K562 (cell line): Measurements from ENCODE around the gene ATP5PD. TPM values are rescaled to one million over a fixed set of nuclear protein-coding genes. Genes with fewer than 3 reads are reported as not detected.

ENCODE experiments used
- CHD2 ChIP-seq: IDR thresholded peaks from 2 replicates; pipeline ENCODE4 v1.6.1; 2011; ENCODE audit warnings: low read depth, low read length
- COPS2 ChIP-seq: fragments of 450-650 bp; conservative IDR thresholded peaks from 2 replicates; pipeline ENCODE4 v1.6.1; 2016; ENCODE audit warnings: mild to moderate bottlenecking, moderate library complexity
- DACH1 ChIP-seq: fragments of 450-650 bp; IDR thresholded peaks from 2 replicates; pipeline ENCODE4 v1.6.1; 2018; ENCODE audit not compliant: partially characterized antibody
- E2F4 ChIP-seq: sonication (generic); formaldehyde crosslinking; IDR thresholded peaks from 2 replicates; pipeline ENCODE4 v1.8.0; 2022; ENCODE audit warnings: mild to moderate bottlenecking, low read depth, missing genetic modification reagents
- FOXA3 ChIP-seq, 2 experiments: fragments of 450-650 bp in 1 of 2; sonication (generic) in 1 of 2; formaldehyde crosslinking; IDR thresholded peaks in 1 of 2; conservative IDR thresholded peaks in 1 of 2; 2 replicates each; pipeline versions ENCODE4 v1.4.0 to v1.8.0; 2020 to 2022; ENCODE audit warnings: mild to moderate bottlenecking in 2 of 2, missing genetic modification reagents in 1 of 2
- HBP1 ChIP-seq: fragments of 450-650 bp; formaldehyde crosslinking; IDR thresholded peaks from 2 replicates; pipeline ENCODE4 v1.4.0; 2022; ENCODE audit warnings: missing genetic modification characterization
- HMG20B ChIP-seq: fragments of 250-450 bp; sonication (Bioruptor Pico); IDR thresholded peaks from 2 replicates; pipeline ENCODE4 v1.5.0; 2021; ENCODE audit warnings: mild to moderate bottlenecking
- HNRNPL ChIP-seq: fragments of 200-400 bp; formaldehyde crosslinking; IDR thresholded peaks from 2 replicates; pipeline ENCODE4 v1.6.1; 2017; ENCODE audit warnings: low read depth, mild to moderate bottlenecking, low read length
- MTA1 ChIP-seq: fragments of 450-650 bp; IDR thresholded peaks from 2 replicates; pipeline ENCODE4 v1.6.1; 2017; ENCODE audit warnings: borderline replicate concordance
- NR2C2 ChIP-seq, 2 experiments: fragments of 200-800 bp in 1 of 2; sonication (Bioruptor generic) in 1 of 2; sonication (generic) in 1 of 2; formaldehyde crosslinking in 1 of 2; IDR thresholded peaks; 2 replicates each; pipeline versions ENCODE4 v1.6.1 to v1.8.0; 2016 to 2022; ENCODE audit warnings: mild to moderate bottlenecking in 1 of 2, missing compliant biosample characterization in 1 of 2, missing genetic modification characterization in 1 of 2, missing genetic modification reagents in 1 of 2
- PCBP1 ChIP-seq: fragments of 200-400 bp; formaldehyde crosslinking; IDR thresholded peaks from 2 replicates; pipeline ENCODE4 v1.6.1; 2018; ENCODE audit warnings: mild to moderate bottlenecking, low read depth, low read length; ENCODE audit not compliant: poor library complexity, severe bottlenecking
- PYGO2 ChIP-seq: fragments of 450-650 bp; IDR thresholded peaks from 2 replicates; pipeline ENCODE4 v1.6.1; 2016; ENCODE audit warnings: mild to moderate bottlenecking, missing genetic modification characterization, moderate library complexity, missing compliant biosample characterization
- RB1 ChIP-seq: fragments of 450-650 bp; IDR thresholded peaks from 2 replicates; pipeline ENCODE4 v1.6.1; 2017; ENCODE audit warnings: low read depth, mild to moderate bottlenecking
- SIRT6 ChIP-seq: IDR thresholded peaks from one replicate; pipeline ENCODE4 v1.6.1; 2012; ENCODE audit warnings: low read depth, mild to moderate bottlenecking, control low read depth, inconsistent platforms, low read length, moderate library complexity
- TBL1XR1 ChIP-seq, 2 experiments: IDR thresholded peaks; 2 replicates each; pipeline ENCODE4 v1.6.1; 2012; ENCODE audit warnings: improper control_type of control experiment in 2 of 2, low read length in 2 of 2, mild to moderate bottlenecking in 1 of 2
- ZNF217 ChIP-seq: sonication (generic); formaldehyde crosslinking; IDR thresholded peaks from 2 replicates; pipeline ENCODE4 v1.8.0; 2022; ENCODE audit warnings: mild to moderate bottlenecking, missing genetic modification reagents
- ZNF316 ChIP-seq: fragments of 450-650 bp; IDR thresholded peaks from 2 replicates; pipeline ENCODE4 v1.6.1; 2016
- ZNF407 ChIP-seq: fragments of 450-650 bp; IDR thresholded peaks from 2 replicates; pipeline ENCODE4 v1.6.1; 2016; ENCODE audit warnings: low read depth
- ZNF584 ChIP-seq: fragments of 200-800 bp; sonication (Bioruptor generic); IDR thresholded peaks from 2 replicates; pipeline ENCODE4 v1.6.1; 2016; ENCODE audit warnings: low read depth, mild to moderate bottlenecking, missing genetic modification characterization, missing compliant biosample characterization
- ZNF589 ChIP-seq: fragments of 200-800 bp; sonication (Bioruptor generic); IDR thresholded peaks from 2 replicates; pipeline ENCODE4 v1.6.1; 2016; ENCODE audit warnings: low read depth, missing genetic modification characterization, missing compliant biosample characterization
- polyA plus RNA-seq, 8 experiments: library from polyadenylated mRNA; depleted of rRNA in 4 of 8; stranded (reverse) in 5 of 8; unstranded in 3 of 8; fragments of >200 nt; fragmentation: Nextera tagmentation in 2 of 8; fragmentation: Illumina TruSeq in 1 of 8; extraction: Ambion mirVana in 2 of 8; extraction: Trizol in 1 of 8; gene quantifications; 2 replicates each; pipeline versions ENCODE4 v1.2.1 to v1.2.3, GENCODE V29; 2011 to 2014; ENCODE audit warnings: inconsistent platforms in 1 of 8, missing spikeins in 1 of 8
- total RNA-seq, 7 experiments: library from RNA; depleted of rRNA in 6 of 7; stranded (reverse); fragments of >200 nt in 6 of 7; fragmentation: Illumina TruSeq in 2 of 7; extraction: Trizol in 2 of 7; gene quantifications; 2 replicates each; pipeline versions ENCODE4 v1.2.1 to v1.2.3, GENCODE V29; 2011 to 2021; ENCODE audit warnings: low replicate concordance in 1 of 7

ATP5PD gene
- total and polyA plus RNA-seq, 9 of the 15 experiments (the other 6 are each of a cell fraction or from before 2014, with no cell fraction given), result 271 to 828 (median 432) TPM

- TF ChIP-seq ZNF407 (no peak), CHD2 (no peak), RB1 (no peak), COPS2 (no peak), FOXA3 (CRISPR knock-in tag; conservative IDR thresholded peaks at IDR 0.05 in 1 of 2, IDR thresholded peaks at IDR 0.05 in 1 of 2) (no peak), ZNF589 (CRISPR knock-in tag) (no peak), ZNF217 (no peak), NR2C2 (CRISPR knock-in tag; IDR thresholded peaks at IDR 0.05) (no peak), NR2C2 (tag; IDR thresholded peaks at IDR 0.05) (peak; percentile 61; the same call in 1 of the 2 replicates), HMG20B (CRISPR knock-in tag) (no peak), TBL1XR1 (IDR thresholded peaks at IDR 0.05; ENCODE audit: low read length in 2 of 2) (no peak), HNRNPL (no peak), ZNF316 (no peak), SIRT6 (no peak), HBP1 (no peak), PYGO2 (tag) (no peak), DACH1 (no peak), MTA1 (no peak), ZNF584 (no peak), PCBP1 (no peak), E2F4 (CRISPR knock-in tag) (no peak)
Observed at GRCh38 chr17:75074532-75074931, 27.8 kb upstream of the ATP5PD start (continued).
